Measurements from ENCODE around the gene RGS3. TPM values are rescaled to one million over a fixed set of nuclear protein-coding genes. Genes with fewer than 3 reads are reported as not detected.

Gene RGS3
- total RNA-seq, 4 donors from 2014 or later = 43.0 to 66.2 (median 55.6) TPM

DNA sequence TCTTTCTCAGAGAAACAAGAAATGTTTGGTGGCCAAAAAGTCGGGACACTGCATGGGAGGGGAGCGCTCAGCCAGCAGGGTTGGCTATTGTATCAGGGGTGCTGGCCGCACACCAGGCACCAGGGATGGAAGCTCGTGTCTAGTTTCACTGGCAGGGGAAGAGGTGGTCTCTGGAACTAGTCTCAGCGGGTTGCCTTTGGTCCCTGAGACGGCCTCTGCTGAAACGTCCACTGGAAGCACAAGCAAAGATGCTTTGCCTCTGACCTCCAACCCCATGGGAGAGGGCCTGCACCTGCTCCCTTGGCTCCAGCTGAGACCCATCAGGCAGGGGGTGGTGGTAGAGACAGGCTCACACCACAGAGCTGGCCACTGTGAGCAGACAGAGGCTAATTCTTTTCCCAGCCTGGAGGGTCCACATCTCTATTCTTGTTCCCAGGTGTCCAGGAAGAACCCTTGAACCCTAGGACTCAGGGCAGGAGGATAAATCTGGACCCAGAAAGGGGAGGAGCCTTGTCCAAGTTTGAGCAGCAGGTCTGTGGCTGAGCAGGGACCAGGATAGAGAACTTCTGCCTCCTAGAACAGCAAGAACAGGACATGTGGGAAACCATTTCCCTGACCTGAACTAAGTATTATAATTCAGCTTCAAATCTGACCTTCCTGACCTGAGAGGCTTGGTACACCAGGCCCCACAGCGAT is 102.6 kb downstream of the RGS3 start:
- peaks cover 25 to 67% of the 10 kb centered on the region in 2 donors for H3K4me1 ChIP-seq
- WGBS, 2 donors = 63 to 72% methylated on average over 7 to 8 of the region's 8 CpGs
- intact Hi-C loops (cut with DNase I) = no loop called here
- H3K4me3 ChIP-seq (replicated peaks in 1 of 3) = peak overlapping the region in 1 of 3 donors; percentile 30
- no peaks in the 10 kb centered on the region for H3K27me3 ChIP-seq
- no peaks in the 10 kb centered on the region for H3K36me3 ChIP-seq
- TF ChIP-seq CTCF (IDR thresholded peaks at IDR 0.05) (no peak), POLR2A (IDR thresholded peaks at IDR 0.05) (no peak)
- peak overlapping the region; percentile 86 to 90 (median 86) for H3K27ac ChIP-seq
- no peak for DNase-seq
- H3K9me3 ChIP-seq = no peaks in the 10 kb centered on the region

- intact Hi-C loops (cut with DNase I) = no loop called here
- H3K36me3 ChIP-seq = no peaks in the 10 kb centered on the region
- peak overlapping the region; percentile 86 to 90 (median 86) for H3K27ac ChIP-seq
- TF ChIP-seq CTCF (IDR thresholded peaks at IDR 0.05) (no peak), POLR2A (IDR thresholded peaks at IDR 0.05) (peak in 1 of 2 donors; percentile 34)
- H3K27me3 ChIP-seq = no peaks in the 10 kb centered on the region
- H3K9me3 ChIP-seq = no peaks in the 10 kb centered on the region
- DNase-seq = peak; percentile 83 to 88
- H3K4me3 ChIP-seq (replicated peaks in 1 of 3) = no peak overlapping the region
- H3K4me1 ChIP-seq = peaks cover 25 to 67% of the 10 kb centered on the region in 2 donors
- 42 to 57% methylated on average over 2 of the region's 3 CpGs for WGBS, 2 donors
Observed at GRCh38 chr9:113566712-113567071, 103.2 kb downstream of the RGS3 start.

DNA sequence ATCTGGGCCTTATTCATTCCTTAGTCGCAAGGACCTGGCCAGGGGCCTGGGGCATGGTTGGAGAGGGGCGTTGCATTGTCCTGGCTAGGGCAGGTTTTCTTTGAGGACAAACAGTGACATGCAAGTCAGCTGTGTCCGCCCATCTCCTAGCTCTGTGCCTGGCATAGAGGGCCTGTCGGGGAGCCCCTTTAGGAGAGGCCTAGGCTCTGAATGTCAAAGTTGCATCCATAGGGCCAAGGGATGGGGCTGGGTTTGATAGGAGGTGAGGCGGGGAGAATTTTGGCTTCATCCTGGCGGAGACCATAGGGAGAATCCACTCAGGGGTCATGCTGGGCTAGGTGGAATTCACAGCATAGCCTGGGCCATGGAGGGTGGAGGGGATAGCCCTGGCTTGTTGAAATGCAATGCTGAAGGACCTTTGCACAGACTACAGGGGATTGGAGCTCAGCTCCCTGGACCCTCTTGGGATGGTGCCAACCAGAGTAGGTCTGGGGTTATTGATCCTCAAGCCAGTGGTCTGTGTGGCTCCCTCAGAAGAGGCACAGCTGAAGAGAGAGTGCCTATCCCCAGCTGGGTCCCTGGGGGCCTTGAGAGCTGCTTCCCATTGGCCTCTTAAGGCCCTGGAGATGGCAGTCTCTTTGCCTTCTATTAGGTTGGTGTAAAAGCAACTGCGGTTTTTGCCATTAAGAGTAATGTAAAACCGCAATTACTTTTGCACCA is 104.0 kb downstream of the RGS3 start:
- peak overlapping the region in 1 of 3 donors; percentile 86 for H3K27ac ChIP-seq
- H3K27me3 ChIP-seq = no peaks in the 10 kb centered on the region
- intact Hi-C loops (cut with DNase I) = no loop called here
- TF ChIP-seq POLR2A (IDR thresholded peaks at IDR 0.05) (no peak), CTCF (IDR thresholded peaks at IDR 0.05) (no peak)
- peaks cover 25 to 67% of the 10 kb centered on the region in 2 donors for H3K4me1 ChIP-seq
- no peaks in the 10 kb centered on the region for H3K36me3 ChIP-seq
- no peak overlapping the region for H3K4me3 ChIP-seq (replicated peaks in 1 of 3)
- no peak for DNase-seq
- no peaks in the 10 kb centered on the region for H3K9me3 ChIP-seq
- 95 to 97% methylated on average over 8 of the region's 8 CpGs for WGBS, 2 donors

DNA sequence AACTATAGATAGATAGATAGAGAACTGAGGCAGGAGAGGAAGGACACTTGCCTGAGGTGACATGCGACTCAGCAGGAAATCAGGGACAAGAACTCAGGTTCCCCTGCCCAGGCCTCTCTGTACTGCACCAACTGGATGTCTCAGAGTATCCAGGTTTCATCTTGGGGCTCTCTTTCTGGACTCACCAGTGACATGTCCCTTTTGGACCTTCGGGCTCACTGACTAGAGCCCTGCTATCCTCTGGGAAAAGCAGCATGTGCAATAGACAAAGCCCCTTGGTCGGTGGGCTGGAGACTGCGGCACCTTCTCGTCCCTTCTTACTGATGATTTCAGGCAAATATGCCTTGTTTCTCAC is 104.5 kb downstream of the RGS3 start:
- H3K27ac ChIP-seq = no peak overlapping the region
- peaks cover 25 to 67% of the 10 kb centered on the region in 2 donors for H3K4me1 ChIP-seq
- WGBS, 2 donors = 92 to 97% methylated on average over 5 of the region's 5 CpGs
- no peak overlapping the region for H3K4me3 ChIP-seq (replicated peaks in 1 of 3)
- no peaks in the 10 kb centered on the region for H3K27me3 ChIP-seq
- no peak for DNase-seq
- H3K9me3 ChIP-seq = no peaks in the 10 kb centered on the region
- no peaks in the 10 kb centered on the region for H3K36me3 ChIP-seq
- no peak for TF ChIP-seq CTCF (IDR thresholded peaks at IDR 0.05)
- no peak for TF ChIP-seq POLR2A (IDR thresholded peaks at IDR 0.05)
- intact Hi-C loops (cut with DNase I) = no loop called here

All from thyroid gland (tissue), 4 donors.